LNCaP clone FGC (cell line): Measurements from ENCODE around the gene CCR6.

Experiments used
- DNase-seq: peaks from one replicate; pipeline ENCODE4 v3.0.0-alpha.2; 2011; ENCODE audit warnings: low read depth
- H3K4me3 ChIP-seq: 2 replicates; pipeline ENCODE4 v1.5.1; 2011; ENCODE audit warnings: mild to moderate bottlenecking, low read depth, low read length, control low read depth
- CTCF ChIP-seq: IDR thresholded peaks from 2 replicates; pipeline ENCODE4 v1.5.1; 2012; ENCODE audit warnings: mild to moderate bottlenecking; ENCODE audit not compliant: control insufficient read depth, insufficient read depth; ENCODE audit errors: extremely low read depth

CCR6 gene

DNA sequence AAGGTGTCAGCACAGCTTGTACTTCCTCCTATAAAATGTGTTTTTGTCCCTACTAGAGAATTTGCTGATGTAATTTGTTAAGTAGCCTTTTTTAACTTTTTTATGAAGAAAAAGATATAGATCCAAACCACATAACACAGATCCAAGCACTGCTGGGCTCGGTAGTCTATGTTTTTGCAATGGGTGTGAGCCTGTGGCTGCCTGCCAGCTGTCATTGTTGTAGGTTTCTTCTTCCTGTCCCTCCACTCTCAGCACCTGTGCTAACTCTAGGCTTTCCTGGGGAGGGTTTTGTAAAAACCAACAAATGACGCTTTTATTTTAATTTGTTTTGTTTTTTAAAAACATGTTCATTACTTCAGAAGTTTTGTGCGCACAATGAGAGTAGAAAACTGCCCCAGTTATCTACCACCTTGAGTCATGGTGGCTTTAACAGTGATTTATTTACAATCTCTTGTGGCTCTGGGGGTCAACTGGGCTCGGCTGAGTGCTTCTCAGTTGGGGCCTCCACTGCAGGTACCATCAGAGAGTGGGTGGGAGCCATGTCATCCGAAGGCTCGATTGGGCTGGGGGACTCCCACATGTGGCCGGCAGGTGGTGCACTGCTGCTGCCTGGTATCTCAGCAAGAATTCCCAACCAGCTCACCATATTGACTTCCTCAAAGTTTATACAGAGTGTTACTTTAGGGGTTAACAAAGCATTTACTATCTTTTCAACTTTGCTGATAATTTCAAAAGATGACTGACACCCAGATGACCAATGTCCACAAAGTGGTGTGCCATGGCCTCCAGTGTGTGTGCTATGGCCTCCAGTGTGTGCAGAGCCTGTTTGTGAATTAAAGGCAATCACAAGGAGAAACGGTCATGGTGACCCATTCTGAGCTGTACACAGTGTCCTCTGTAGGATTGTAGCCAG is 3.0 kb upstream of the CCR6 start:
- no peak for DNase-seq
- no peak overlapping the region for H3K4me3 ChIP-seq
- no peak for TF ChIP-seq CTCF

DNA sequence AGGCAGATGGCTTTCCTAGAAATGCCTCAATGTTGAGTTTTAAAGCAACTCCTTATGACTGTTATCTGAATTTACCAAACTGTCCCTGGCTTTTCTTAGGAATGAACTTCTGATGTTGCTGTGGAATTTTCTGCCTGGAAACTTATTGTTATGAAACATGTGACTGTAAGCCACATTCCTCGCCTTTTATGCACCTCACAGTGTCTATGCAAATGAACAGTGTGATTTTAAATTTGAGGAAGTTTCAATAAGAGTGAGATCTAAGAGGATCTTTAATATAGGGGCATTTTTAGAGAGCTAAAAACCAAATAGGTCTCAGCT is 2.4 kb upstream of the CCR6 start:
- DNase-seq: no peak
- H3K4me3 ChIP-seq: no peak overlapping the region
- no peak for TF ChIP-seq CTCF

- DNase-seq: no peak
- H3K4me3 ChIP-seq: no peak overlapping the region
- no peak for TF ChIP-seq CTCF
Measured at GRCh38 chr6:167121335-167121841, 1.5 kb upstream of the CCR6 start.

GRCh38 chr6:167122041-167122826 is 662 bp upstream of the CCR6 start:
- H3K4me3 ChIP-seq: no peak overlapping the region
- no peak for DNase-seq
- TF ChIP-seq CTCF: no peak

DNA sequence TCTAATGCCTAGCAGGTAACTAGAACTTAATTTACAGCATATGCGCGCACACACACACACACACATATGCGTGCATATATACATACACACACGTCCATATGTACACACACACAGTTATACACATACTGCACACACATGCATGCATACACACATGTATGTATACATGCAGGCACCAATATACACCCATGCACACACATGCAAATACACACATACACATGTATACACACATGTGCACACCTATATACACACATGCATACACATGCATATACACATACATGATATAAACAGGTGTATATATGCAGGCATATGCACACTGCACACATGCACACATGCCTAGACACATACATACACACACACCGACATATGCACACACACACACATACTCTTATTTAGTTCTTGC is 1.9 kb downstream of the CCR6 start:
- no peak for DNase-seq
- TF ChIP-seq CTCF: no peak
- no peak overlapping the region for H3K4me3 ChIP-seq

GRCh38 chr6:167125410-167125809 is 2.5 kb downstream of the CCR6 start:
- H3K4me3 ChIP-seq: no peak overlapping the region
- DNase-seq: no peak
- no peak for TF ChIP-seq CTCF
